NB4 (cell line): Measurements from ENCODE around the gene KCNAB1.
"Not testable (repeated sequence)": the region's sequence is repeated elsewhere in the genome, so short reads cannot be mapped to it uniquely, and the experiment has no call there.

Source experiments
- DNase-seq: peaks from one replicate; pipeline ENCODE4 v3.0.0; 2010; ENCODE audit warnings: low read depth
- H3K4me3 ChIP-seq: one replicate; pipeline ENCODE4 v1.5.1; 2011; ENCODE audit warnings: mild to moderate bottlenecking, low read depth, low read length, moderate library complexity
- CTCF ChIP-seq: IDR thresholded peaks from one replicate; pipeline ENCODE4 v1.5.1; 2012; ENCODE audit warnings: low read depth, low read length
- MYC ChIP-seq: IDR thresholded peaks from 2 replicates; pipeline ENCODE4 v1.6.1; 2011; ENCODE audit warnings: low read depth, low read length
- POLR2A ChIP-seq: IDR thresholded peaks from 2 replicates; pipeline ENCODE4 v1.6.1; 2011; ENCODE audit warnings: mild to moderate bottlenecking; ENCODE audit not compliant: insufficient read length; ENCODE audit errors: extremely low read depth
- TF ChIP-seq, protein P1 (sequence below): IDR thresholded peaks from 2 replicates; pipeline ENCODE4 v1.6.1; 2011; ENCODE audit warnings: low read depth, low read length

Gene KCNAB1

DNA sequence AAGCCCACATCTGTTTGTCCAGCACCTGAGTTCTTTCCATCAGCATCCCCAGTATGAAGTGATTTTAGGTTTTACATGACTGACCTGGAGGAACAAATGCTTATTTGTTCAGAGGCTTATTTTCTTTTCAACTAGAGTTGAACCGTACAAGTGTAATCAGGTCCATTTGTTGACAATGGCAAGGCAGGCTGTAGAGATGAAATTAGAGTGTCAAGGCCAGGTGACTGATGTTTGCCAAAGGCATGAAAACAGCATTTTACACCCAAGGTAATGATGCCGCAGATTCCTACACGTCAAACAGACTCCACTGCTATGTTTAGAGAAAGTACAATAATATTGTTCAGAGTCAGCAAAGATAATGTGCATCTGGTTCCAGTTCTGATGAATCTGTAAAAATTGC is 96.5 kb downstream of the KCNAB1 start:
- no peak for DNase-seq
- TF ChIP-seq POLR2A (no peak), MYC (no peak), CTCF (no peak)
- TF ChIP-seq, protein P1, sequence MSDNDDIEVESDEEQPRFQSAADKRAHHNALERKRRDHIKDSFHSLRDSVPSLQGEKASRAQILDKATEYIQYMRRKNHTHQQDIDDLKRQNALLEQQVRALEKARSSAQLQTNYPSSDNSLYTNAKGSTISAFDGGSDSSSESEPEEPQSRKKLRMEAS = no peak

GRCh38 chr3:156217674-156218352 is 97.4 kb downstream of the KCNAB1 start:
- H3K4me3 ChIP-seq = no peak overlapping the region
- TF ChIP-seq CTCF (no peak), MYC (no peak), POLR2A (no peak)
- TF ChIP-seq, protein P1 = no peak
- DNase-seq = no peak

More for the DNA sequence above, 96.5 kb downstream of the KCNAB1 start:
- H3K4me3 ChIP-seq = no peak overlapping the region

GRCh38 chr3:156218353-156218744 is 98.0 kb downstream of the KCNAB1 start:
- DNase-seq = no peak
- no peak overlapping the region for H3K4me3 ChIP-seq
- TF ChIP-seq POLR2A (no peak), CTCF (no peak), MYC (no peak)
- TF ChIP-seq, protein P1 = no peak

DNA sequence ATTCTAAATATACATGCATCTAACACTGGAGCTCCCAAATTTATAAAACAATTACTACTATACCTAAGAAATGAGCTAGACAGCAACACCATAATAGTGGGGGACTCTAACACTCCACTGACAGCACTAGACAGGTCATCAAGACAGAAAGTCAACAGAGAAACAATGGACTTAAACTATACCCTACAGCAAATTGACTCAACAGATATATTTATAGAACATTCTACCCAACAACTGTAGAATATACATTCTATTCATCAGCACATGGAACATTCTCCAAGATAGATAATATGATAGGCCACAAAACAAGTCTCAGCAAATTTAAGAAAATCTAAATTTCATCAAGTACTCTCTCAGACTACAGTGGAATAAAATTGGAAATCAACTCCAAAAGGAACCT is 102.0 kb downstream of the KCNAB1 start:
- not testable (repeated sequence) for DNase-seq, H3K4me3 ChIP-seq

DNA sequence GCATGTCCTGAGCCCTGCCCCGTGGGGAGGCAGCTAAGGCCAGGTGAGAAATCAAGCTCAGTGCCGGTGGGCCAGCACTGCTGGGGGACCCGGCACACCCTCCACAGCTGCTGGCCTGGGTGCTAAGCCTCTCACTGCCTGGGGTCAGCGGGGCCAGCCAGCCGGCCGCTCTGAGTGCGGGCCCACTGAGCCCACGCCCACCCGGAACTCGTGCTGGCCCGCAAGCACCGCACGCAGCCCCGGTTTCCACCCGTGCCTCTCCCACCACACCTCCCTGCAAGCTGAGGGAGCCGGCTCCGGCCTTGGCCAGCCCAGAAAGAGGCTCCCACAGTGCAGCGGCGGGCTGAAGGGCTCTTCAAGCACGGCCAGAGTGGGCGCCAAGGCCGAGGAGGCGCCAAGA is 103.7 kb downstream of the KCNAB1 start:
- DNase-seq, H3K4me3 ChIP-seq: not testable (repeated sequence)

DNA sequence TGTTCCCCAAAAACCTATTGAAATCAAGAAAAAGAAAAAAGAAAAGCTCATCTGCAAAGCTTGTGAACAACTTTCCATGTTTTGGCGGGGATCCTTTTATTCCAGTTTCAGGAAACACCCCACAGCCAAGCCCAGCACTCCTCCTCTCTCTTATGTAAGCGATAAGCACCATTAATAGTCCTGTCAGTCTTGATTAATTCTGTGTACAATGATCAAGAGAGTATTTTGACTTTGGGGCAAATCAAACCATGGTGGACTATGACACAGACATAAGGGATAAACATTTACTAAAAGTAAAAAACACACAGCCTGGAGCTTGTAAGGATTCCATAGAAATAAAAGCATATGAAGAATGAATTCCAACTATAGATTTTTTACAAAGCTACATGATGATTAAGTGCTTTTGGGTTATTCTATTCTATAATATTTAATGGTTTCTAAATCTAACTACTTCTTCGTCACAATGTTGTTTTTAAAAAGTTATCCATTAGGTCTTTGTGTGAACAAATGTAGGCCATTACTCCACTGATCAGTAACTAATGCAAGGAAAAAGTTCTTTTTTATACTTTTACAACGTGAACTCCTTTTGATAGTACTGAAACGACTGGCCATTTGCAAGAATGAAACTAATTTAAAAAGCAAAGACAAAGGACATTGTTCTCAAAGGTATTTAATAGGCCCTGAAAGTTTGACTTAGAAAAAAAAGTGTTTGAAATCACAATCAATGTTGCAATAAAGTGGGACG is 106.5 kb downstream of the KCNAB1 start:
- H3K4me3 ChIP-seq = no peak overlapping the region
- DNase-seq = no peak
- TF ChIP-seq CTCF (no peak), MYC (no peak), POLR2A (no peak)
- TF ChIP-seq, protein P1 = no peak

- DNase-seq = no peak
- TF ChIP-seq, protein P1 = no peak
- TF ChIP-seq POLR2A (no peak), MYC (no peak), CTCF (no peak)
- no peak overlapping the region for H3K4me3 ChIP-seq
These were observed 107.3 kb downstream of the KCNAB1 start for GRCh38 chr3:156227704-156228103.
